ENCODE measurements around the gene IZUMO1.
"Not testable (repeated sequence)": the region's sequence is repeated elsewhere in the genome, so short reads cannot be mapped to it uniquely, and the experiment has no call there.

IZUMO1 gene

GRCh38 chr19:48746738-48747575 is at the start of gene IZUMO1:
IZUMO1 (minus strand) TSS chr19:48746909; CDS start chr19:48745859, 1,050 bp downstream.
- peak; percentile 91 for DNase-seq (ENCODE audit: low spot score)

- no peak for DNase-seq (ENCODE audit: low spot score)
Measured at GRCh38 chr19:48795685-48796070, 49.0 kb upstream of the IZUMO1 start.

- peak; percentile 95 for DNase-seq (ENCODE audit: low spot score)
Measured at GRCh38 chr19:48795055-48795684, 48.5 kb upstream of the IZUMO1 start.

- DNase-seq (ENCODE audit: low spot score), result no peak
Measured at GRCh38 chr19:48794291-48794690, 47.6 kb upstream of the IZUMO1 start.

GRCh38 chr19:48793271-48793670 is 46.6 kb upstream of the IZUMO1 start:
- no peak for DNase-seq (ENCODE audit: low spot score)

GRCh38 chr19:48787331-48787730 is 40.6 kb upstream of the IZUMO1 start:
- not testable (repeated sequence) for DNase-seq (ENCODE audit: low spot score)

GRCh38 chr19:48786422-48786821 is 39.7 kb upstream of the IZUMO1 start:
- not testable (repeated sequence) for DNase-seq (ENCODE audit: low spot score)

- no peak for DNase-seq (ENCODE audit: low spot score)
Measured at GRCh38 chr19:48784527-48784926, 37.8 kb upstream of the IZUMO1 start.

- DNase-seq (ENCODE audit: low spot score), result no peak
Measured at GRCh38 chr19:48780631-48781391, 34.1 kb upstream of the IZUMO1 start.

- no peak for DNase-seq (ENCODE audit: low spot score)
Measured at GRCh38 chr19:48779636-48780035, 32.9 kb upstream of the IZUMO1 start.

GRCh38 chr19:48777720-48778119 is 31.0 kb upstream of the IZUMO1 start:
- no peak for DNase-seq (ENCODE audit: low spot score)

- no peak for DNase-seq (ENCODE audit: low spot score)
Measured at GRCh38 chr19:48777139-48777538, 30.4 kb upstream of the IZUMO1 start.

- DNase-seq (ENCODE audit: low spot score), result no peak
Measured at GRCh38 chr19:48772503-48772953, 25.8 kb upstream of the IZUMO1 start.

- DNase-seq (ENCODE audit: low spot score), result no peak
Measured at GRCh38 chr19:48770734-48771472, 24.2 kb upstream of the IZUMO1 start.

- DNase-seq (ENCODE audit: low spot score), result no peak
Measured at GRCh38 chr19:48770266-48770665, 23.6 kb upstream of the IZUMO1 start.

GRCh38 chr19:48768994-48769713 is 22.4 kb upstream of the IZUMO1 start:
- DNase-seq (ENCODE audit: low spot score), result no peak

- not testable (repeated sequence) for DNase-seq (ENCODE audit: low spot score)
Measured at GRCh38 chr19:48768171-48768753, 21.6 kb upstream of the IZUMO1 start.

GRCh38 chr19:48765816-48766215 is 19.1 kb upstream of the IZUMO1 start:
- not testable (repeated sequence) for DNase-seq (ENCODE audit: low spot score)

GRCh38 chr19:48760504-48761205 is 13.9 kb upstream of the IZUMO1 start:
- DNase-seq (ENCODE audit: low spot score), result no peak

GRCh38 chr19:48757741-48758144 is 11.0 kb upstream of the IZUMO1 start:
- DNase-seq (ENCODE audit: low spot score), result no peak

Measured in ecto neural progenitor cell (in vitro differentiated cells).